ENCODE results near the gene DRC1.

The DRC1 gene

GRCh38 chr2:26485725-26486418 is 84.2 kb downstream of the DRC1 start:
- DNase-seq (ENCODE audit: low read depth) = no peak
- H3K4me3 ChIP-seq (ENCODE audit: low read depth, low read length) = no peak overlapping the region
- no peak for TF ChIP-seq CTCF (IDR thresholded peaks at IDR 0.05; ENCODE audit: insufficient read depth, low read depth, low read length, missing control alignments)

DNA sequence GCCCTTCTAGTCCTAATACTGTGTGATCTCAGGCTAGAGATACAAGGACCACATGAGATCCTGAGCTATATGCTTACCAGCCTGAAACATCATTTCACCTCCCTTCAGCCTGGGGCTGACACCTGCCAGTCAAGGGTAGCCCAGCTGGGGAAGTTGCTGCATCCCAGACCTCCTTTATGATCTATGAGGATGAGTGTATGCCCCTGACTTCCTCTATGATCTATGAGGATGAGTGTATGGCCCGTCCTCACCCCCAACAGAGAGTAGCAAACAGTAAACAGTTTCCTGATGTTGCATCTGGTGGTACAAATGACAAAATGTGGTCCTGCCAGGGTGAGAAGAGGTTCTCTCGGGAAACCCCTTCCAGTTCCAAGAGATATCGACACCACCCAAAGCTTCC is 85.1 kb downstream of the DRC1 start:
- TF ChIP-seq CTCF (IDR thresholded peaks at IDR 0.05; ENCODE audit: insufficient read depth, low read depth, low read length, missing control alignments) = no peak
- H3K4me3 ChIP-seq (ENCODE audit: low read depth, low read length) = no peak overlapping the region
- no peak for DNase-seq (ENCODE audit: low read depth)

- TF ChIP-seq CTCF (IDR thresholded peaks at IDR 0.05; ENCODE audit: insufficient read depth, low read depth, low read length, missing control alignments) = no peak
- DNase-seq (ENCODE audit: low read depth) = no peak
- H3K4me3 ChIP-seq (ENCODE audit: low read depth, low read length) = no peak overlapping the region
These were observed 85.5 kb downstream of the DRC1 start for GRCh38 chr2:26487192-26487591.

- no peak for TF ChIP-seq CTCF (IDR thresholded peaks at IDR 0.05; ENCODE audit: insufficient read depth, low read depth, low read length, missing control alignments)
- H3K4me3 ChIP-seq (ENCODE audit: low read depth, low read length) = no peak overlapping the region
- no peak for DNase-seq (ENCODE audit: low read depth)
These were observed 86.9 kb downstream of the DRC1 start for GRCh38 chr2:26488463-26489212.

GRCh38 chr2:26489213-26489850 is 87.6 kb downstream of the DRC1 start:
- TF ChIP-seq CTCF (IDR thresholded peaks at IDR 0.05; ENCODE audit: insufficient read depth, low read depth, low read length, missing control alignments) = no peak
- no peak overlapping the region for H3K4me3 ChIP-seq (ENCODE audit: low read depth, low read length)
- DNase-seq (ENCODE audit: low read depth) = no peak

DNA sequence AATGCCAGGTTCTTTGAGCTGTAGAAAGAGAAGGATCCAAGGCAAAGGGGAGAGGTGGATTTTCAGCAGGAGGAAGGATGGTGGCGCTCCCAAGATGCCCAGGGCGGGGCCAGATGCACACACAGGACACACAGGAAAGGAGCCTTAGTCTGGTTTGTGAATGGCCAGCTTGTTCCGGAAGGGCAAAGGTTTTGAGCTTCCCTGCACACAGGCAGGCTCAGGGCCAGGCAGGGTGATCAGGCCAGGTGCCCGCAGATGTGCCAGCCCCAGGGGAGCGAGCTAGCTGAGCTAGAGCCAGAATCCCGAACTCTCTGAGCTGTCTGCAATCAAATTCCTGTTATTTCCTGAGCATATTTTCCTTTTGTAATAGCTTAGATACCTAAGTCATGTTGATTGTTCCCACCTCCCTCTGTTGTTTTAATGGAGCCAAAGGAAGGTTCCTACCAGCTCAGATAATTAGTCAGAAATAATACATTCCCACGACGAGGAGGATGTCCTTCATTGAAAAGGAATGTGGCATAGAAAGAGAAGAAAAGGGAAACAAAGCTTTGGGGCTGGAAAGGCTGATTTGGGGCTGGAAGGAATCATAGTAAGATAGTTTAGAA is 89.9 kb downstream of the DRC1 start:
- TF ChIP-seq CTCF (IDR thresholded peaks at IDR 0.05; ENCODE audit: insufficient read depth, low read depth, low read length, missing control alignments) = no peak
- no peak overlapping the region for H3K4me3 ChIP-seq (ENCODE audit: low read depth, low read length)
- DNase-seq (ENCODE audit: low read depth) = no peak
